ENCODE measurements around the gene CLIC4. TPM values are rescaled to one million over a fixed set of nuclear protein-coding genes. Genes with fewer than 3 reads are reported as not detected.
"Not testable (repeated sequence)": the region's sequence is repeated elsewhere in the genome, so short reads cannot be mapped to it uniquely, and the experiment has no call there.

CLIC4 gene
- polyA plus RNA-seq, 1 experiment = 561 TPM

DNA sequence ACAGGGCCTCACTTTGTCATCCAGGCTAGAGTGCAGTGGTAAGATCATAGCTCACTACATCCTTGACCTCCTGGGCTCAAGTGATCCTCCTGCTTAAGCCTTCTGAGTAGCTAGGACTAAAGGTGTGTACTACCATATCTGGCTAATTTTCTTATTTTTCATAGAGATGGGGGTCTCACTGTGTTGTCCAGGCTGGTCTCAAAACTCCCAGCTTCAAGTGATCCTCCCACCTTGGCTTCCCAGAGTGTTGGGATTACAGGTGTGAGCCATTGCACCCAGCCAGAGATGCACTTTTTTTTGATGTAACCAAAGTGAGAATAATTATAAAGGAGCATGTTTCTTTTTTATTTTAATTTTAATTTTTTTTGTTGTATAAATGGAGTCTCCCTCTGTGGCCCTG lies 28.4 kb downstream of the CLIC4 start:
- Histone ChIP-seq H3K27me3 (ENCODE audit: control insufficient read depth, insufficient read depth, low read length) (no peaks in the 10 kb centered on the region), H3K9me3 (ENCODE audit: control insufficient read depth, insufficient read depth, low read length) (no peaks in the 10 kb centered on the region), H3K4me3 (ENCODE audit: low read depth, low read length) (no peak overlapping the region), H3K27ac (ENCODE audit: low read depth, low read length) (no peak overlapping the region)
- POLR2A ChIA-PET = interaction anchor here (0.5 to 2.1 kb wide), 2 partner anchors 18 to 29 kb away, joined by 3 to 6 read pairs; partner anchors contain the start of gene CLIC4
- CTCF ChIA-PET = interaction anchor here (0.6 to 1.4 kb wide), 2 partner anchors 11 to 61 kb away, joined by 4 to 10 read pairs; no protein-coding TSS in a partner anchor
- no peak for DNase-seq (ENCODE audit: low read depth, low spot score)
- TF ChIP-seq, protein P1, sequence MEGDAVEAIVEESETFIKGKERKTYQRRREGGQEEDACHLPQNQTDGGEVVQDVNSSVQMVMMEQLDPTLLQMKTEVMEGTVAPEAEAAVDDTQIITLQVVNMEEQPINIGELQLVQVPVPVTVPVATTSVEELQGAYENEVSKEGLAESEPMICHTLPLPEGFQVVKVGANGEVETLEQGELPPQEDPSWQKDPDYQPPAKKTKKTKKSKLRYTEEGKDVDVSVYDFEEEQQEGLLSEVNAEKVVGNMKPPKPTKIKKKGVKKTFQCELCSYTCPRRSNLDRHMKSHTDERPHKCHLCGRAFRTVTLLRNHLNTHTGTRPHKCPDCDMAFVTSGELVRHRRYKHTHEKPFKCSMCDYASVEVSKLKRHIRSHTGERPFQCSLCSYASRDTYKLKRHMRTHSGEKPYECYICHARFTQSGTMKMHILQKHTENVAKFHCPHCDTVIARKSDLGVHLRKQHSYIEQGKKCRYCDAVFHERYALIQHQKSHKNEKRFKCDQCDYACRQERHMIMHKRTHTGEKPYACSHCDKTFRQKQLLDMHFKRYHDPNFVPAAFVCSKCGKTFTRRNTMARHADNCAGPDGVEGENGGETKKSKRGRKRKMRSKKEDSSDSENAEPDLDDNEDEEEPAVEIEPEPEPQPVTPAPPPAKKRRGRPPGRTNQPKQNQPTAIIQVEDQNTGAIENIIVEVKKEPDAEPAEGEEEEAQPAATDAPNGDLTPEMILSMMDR (IDR thresholded peaks at IDR 0.05; ENCODE audit: low read depth, low read length) = no peak

DNA sequence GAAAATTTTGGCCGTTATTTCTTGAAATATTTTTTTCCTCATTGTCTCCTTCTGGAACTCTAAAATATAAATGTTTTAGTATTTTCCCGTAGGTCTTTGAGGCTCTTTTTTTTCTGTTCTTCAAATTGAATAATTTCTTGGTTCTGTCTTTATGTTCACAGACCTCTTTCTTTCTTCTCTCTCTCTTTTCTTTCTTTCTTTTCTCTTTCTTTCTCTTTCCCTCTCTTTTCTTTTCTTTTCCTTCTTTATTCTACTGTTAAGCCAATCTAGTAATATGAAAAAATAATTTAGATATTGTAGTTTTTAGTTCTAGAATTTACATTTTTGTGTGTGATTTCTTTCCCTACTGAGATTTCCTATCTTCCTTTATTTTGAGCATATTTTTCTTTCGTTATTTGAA lies 30.1 kb downstream of the CLIC4 start:
- POLR2A ChIA-PET = interaction anchor here (0.7 to 2.1 kb wide), 2 partner anchors 8 to 30 kb away, joined by 6 to 8 read pairs; partner anchors contain the start of gene CLIC4
- CTCF ChIA-PET = interaction anchor here (0.7 to 1.4 kb wide), 2 partner anchors 52 to 87 kb away, joined by 3 to 4 read pairs; no protein-coding TSS in a partner anchor
- Histone ChIP-seq H3K27ac (ENCODE audit: low read depth, low read length) (no peak overlapping the region), H3K27me3 (ENCODE audit: control insufficient read depth, insufficient read depth, low read length) (no peaks in the 10 kb centered on the region), H3K4me3 (ENCODE audit: low read depth, low read length) (no peak overlapping the region), H3K9me3 (ENCODE audit: control insufficient read depth, insufficient read depth, low read length) (no peaks in the 10 kb centered on the region)
- TF ChIP-seq, protein P1 (IDR thresholded peaks at IDR 0.05; ENCODE audit: low read depth, low read length) = no peak
- DNase-seq (ENCODE audit: low read depth, low spot score) = no peak

- TF ChIP-seq, protein P1 (IDR thresholded peaks at IDR 0.05; ENCODE audit: low read depth, low read length) = no peak
- no peak overlapping the region for H3K27ac ChIP-seq (ENCODE audit: low read depth, low read length)
- H3K27me3 ChIP-seq (ENCODE audit: control insufficient read depth, insufficient read depth, low read length) = no peaks in the 10 kb centered on the region
- ChIA-PET POLR2A (no interaction called here), CTCF (interaction anchor here (1.7 kb wide), 1 partner anchor 55 kb away, joined by 3 read pairs; no protein-coding TSS in a partner anchor)
- H3K4me3 ChIP-seq (ENCODE audit: low read depth, low read length) = no peak overlapping the region
- no peak for DNase-seq (ENCODE audit: low read depth, low spot score)
- no peaks in the 10 kb centered on the region for H3K9me3 ChIP-seq (ENCODE audit: control insufficient read depth, insufficient read depth, low read length)
Measured at GRCh38 chr1:24775916-24776315, 30.7 kb downstream of the CLIC4 start.

DNA sequence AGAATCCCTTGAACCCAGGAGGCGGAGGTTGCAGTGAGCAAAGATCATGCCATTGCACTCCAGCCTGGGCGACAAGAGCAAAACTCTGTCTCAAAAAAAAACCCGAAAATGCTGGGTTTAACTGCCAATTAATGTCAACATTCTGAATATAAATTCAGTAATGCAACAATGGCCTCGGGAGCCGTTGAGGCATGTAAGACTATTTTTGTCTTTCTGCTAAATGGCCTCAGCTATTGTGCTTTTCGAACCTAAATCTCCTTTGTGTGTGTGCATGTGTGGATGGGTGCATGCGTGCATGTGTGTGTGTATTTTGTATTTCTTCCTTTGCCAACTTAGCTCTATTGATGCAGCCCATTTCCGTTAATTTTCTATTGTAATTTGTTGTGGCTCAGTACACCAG lies 31.6 kb downstream of the CLIC4 start:
- ChIA-PET POLR2A (no interaction called here), CTCF (interaction anchor here (1.7 kb wide), 1 partner anchor 54 kb away, joined by 3 read pairs; no protein-coding TSS in a partner anchor)
- Histone ChIP-seq H3K4me3 (ENCODE audit: low read depth, low read length) (no peak overlapping the region), H3K9me3 (ENCODE audit: control insufficient read depth, insufficient read depth, low read length) (no peaks in the 10 kb centered on the region; the same call in 1 of the 2 replicates), H3K27me3 (ENCODE audit: control insufficient read depth, insufficient read depth, low read length) (no peaks in the 10 kb centered on the region), H3K27ac (ENCODE audit: low read depth, low read length) (no peak overlapping the region)
- no peak for DNase-seq (ENCODE audit: low read depth, low spot score)
- TF ChIP-seq, protein P1 (IDR thresholded peaks at IDR 0.05; ENCODE audit: low read depth, low read length) = no peak

GRCh38 chr1:24778141-24778540 lies 32.9 kb downstream of the CLIC4 start:
- no peak overlapping the region for H3K4me3 ChIP-seq (ENCODE audit: low read depth, low read length)
- CTCF ChIA-PET = interaction anchor here (0.9 to 1.0 kb wide), 2 partner anchors 8 to 10 kb away, joined by 3 read pairs; no protein-coding TSS in a partner anchor
- DNase-seq (ENCODE audit: low read depth, low spot score) = no peak
- POLR2A ChIA-PET = no interaction called here
- no peaks in the 10 kb centered on the region for H3K27me3 ChIP-seq (ENCODE audit: control insufficient read depth, insufficient read depth, low read length)
- TF ChIP-seq, protein P1 (IDR thresholded peaks at IDR 0.05; ENCODE audit: low read depth, low read length) = no peak
- H3K9me3 ChIP-seq (ENCODE audit: control insufficient read depth, insufficient read depth, low read length) = no peaks in the 10 kb centered on the region; the same call in 1 of the 2 replicates
- H3K27ac ChIP-seq (ENCODE audit: low read depth, low read length) = no peak overlapping the region

- H3K9me3 ChIP-seq (ENCODE audit: control insufficient read depth, insufficient read depth, low read length); H3K27ac ChIP-seq (ENCODE audit: low read depth, low read length); H3K4me3 ChIP-seq (ENCODE audit: low read depth, low read length); DNase-seq (ENCODE audit: low read depth, low spot score); H3K27me3 ChIP-seq (ENCODE audit: control insufficient read depth, insufficient read depth, low read length): not testable (repeated sequence)
- POLR2A ChIA-PET = interaction anchor here (0.5 kb wide), 1 partner anchor 106 kb away, joined by 3 read pairs; no protein-coding TSS in a partner anchor
- CTCF ChIA-PET = interaction anchor here (0.8 kb wide), 1 partner anchor 90 kb away, joined by 3 read pairs; no protein-coding TSS in a partner anchor
Measured at GRCh38 chr1:24779199-24779598, 34.0 kb downstream of the CLIC4 start.

All from AG04450 (cell line).